Astrocyte of the spinal cord (primary cell): ENCODE results near the gene ZC3H7B.
A peak's percentile ranks its signal among the peaks of the same experiment; 100 is the strongest.

Experiments used
- DNase-seq: peaks from one replicate; pipeline ENCODE4 v3.0.0; 2011; ENCODE audit warnings: low read depth, low spot score
- H3K4me3 ChIP-seq: 2 replicates; pipeline ENCODE4 v1.5.1; 2011; ENCODE audit warnings: low read depth, mild to moderate bottlenecking, low read length, moderate library complexity
- in situ Hi-C: cut with HindIII; loops from 2 replicates; pipeline ENCODE4 v1.10.0; 2017; ENCODE audit warnings: low sequenced_read_pairs
- TF ChIP-seq, protein P1 (sequence below): IDR thresholded peaks from 2 replicates; pipeline ENCODE4 v1.5.1; 2012; ENCODE audit warnings: low read depth, mild to moderate bottlenecking, low read length, inconsistent platforms

The ZC3H7B gene

GRCh38 chr22:41300661-41301060, 664 bp upstream of the ZC3H7B start:
- in situ Hi-C loops: no loop called here
- H3K4me3 ChIP-seq: peak overlapping the region; percentile 93
- DNase-seq: no peak
- TF ChIP-seq, protein P1, sequence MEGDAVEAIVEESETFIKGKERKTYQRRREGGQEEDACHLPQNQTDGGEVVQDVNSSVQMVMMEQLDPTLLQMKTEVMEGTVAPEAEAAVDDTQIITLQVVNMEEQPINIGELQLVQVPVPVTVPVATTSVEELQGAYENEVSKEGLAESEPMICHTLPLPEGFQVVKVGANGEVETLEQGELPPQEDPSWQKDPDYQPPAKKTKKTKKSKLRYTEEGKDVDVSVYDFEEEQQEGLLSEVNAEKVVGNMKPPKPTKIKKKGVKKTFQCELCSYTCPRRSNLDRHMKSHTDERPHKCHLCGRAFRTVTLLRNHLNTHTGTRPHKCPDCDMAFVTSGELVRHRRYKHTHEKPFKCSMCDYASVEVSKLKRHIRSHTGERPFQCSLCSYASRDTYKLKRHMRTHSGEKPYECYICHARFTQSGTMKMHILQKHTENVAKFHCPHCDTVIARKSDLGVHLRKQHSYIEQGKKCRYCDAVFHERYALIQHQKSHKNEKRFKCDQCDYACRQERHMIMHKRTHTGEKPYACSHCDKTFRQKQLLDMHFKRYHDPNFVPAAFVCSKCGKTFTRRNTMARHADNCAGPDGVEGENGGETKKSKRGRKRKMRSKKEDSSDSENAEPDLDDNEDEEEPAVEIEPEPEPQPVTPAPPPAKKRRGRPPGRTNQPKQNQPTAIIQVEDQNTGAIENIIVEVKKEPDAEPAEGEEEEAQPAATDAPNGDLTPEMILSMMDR: no peak

DNA sequence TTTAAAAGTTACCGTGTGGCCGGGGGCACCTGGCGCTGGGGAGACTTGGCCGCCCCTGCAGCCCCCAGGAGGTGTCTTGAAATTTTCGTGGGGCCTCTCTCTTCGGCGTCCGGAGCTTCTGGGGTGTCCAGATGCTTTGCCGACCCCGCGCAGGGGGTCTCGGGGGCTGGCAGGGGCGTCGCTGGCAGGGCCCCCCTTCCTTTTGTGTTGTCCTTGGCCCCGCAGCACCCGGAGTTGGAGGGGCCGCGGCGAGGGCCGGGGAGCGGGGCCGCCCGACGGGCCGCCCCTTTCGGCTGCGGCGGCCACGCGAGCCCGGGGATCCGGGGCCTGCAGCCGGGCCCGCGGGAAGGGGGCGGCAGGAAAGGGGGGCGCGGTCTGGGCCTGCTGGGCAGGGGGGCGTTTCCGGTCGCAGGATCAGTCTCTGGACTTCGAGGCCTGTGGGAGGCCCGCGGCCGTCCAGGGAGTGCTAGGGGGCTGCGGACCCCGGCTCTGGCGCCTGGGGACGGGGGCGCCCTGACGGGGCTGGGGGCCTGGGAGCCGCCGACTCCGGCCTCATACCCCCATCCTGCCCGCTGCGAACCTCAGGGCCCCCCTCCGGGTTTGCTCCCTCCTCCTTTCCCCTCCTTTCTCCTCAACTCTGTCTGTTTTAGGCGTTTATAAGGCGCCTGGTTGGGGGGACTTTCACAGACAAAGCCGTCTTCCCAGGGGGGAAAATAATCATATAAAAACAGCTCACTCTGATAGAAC, 869 bp downstream of the ZC3H7B start:
- in situ Hi-C loops: no loop called here
- TF ChIP-seq, protein P1: no peak
- DNase-seq: no peak

GRCh38 chr22:41302811-41303210, 1.5 kb downstream of the ZC3H7B start:
- no peak for DNase-seq
- H3K4me3 ChIP-seq: peak overlapping the region; percentile 93
- in situ Hi-C loops: no loop called here
- TF ChIP-seq, protein P1: no peak

More for the DNA sequence above, 869 bp downstream of the ZC3H7B start:
- peak overlapping the region; percentile 93 for H3K4me3 ChIP-seq

DNA sequence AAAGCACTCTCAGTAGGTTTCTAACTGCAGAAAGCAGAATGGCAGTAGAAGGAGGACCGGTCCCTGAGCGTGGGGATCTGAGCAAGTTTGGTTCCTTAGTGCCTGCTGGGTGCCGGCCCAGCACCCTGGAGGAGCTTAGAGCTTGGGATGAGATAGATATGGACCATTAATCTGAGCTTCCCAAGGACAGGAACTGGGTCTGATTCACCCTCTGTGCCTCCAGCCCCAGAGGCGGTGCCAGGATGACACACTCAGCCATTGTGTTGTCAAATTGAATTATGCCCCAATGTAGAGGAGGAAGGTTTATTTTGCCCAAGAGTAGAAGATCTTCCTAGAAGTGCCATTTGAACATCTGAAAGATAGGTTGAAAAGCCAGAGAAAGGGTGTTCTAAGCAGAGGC, 4.3 kb downstream of the ZC3H7B start:
- peak; percentile 56 for DNase-seq
- no peak overlapping the region for H3K4me3 ChIP-seq
- in situ Hi-C loops: no loop called here
- TF ChIP-seq, protein P1: no peak

- TF ChIP-seq, protein P1: no peak
- no peak overlapping the region for H3K4me3 ChIP-seq
- in situ Hi-C loops: no loop called here
- DNase-seq: peak; percentile 68
Observed at GRCh38 chr22:41308054-41308453, 6.7 kb downstream of the ZC3H7B start.

GRCh38 chr22:41308544-41308947, 7.2 kb downstream of the ZC3H7B start:
- in situ Hi-C loops: no loop called here
- no peak overlapping the region for H3K4me3 ChIP-seq
- DNase-seq: no peak
- TF ChIP-seq, protein P1: no peak
